Stimulated activated CD4-positive, alpha-beta T cell treated with anti-CD3 and anti-CD28 coated beads, Interleukin-2, amount 100 ng/mL, for 48 hours (primary cell): Measurements from ENCODE around the gene GRB7.
A peak's percentile ranks its signal among the peaks of the same experiment; 100 is the strongest.
"Not testable (repeated sequence)": the region's sequence is repeated elsewhere in the genome, so short reads cannot be mapped to it uniquely, and the experiment has no call there.

Experiments used
- DNase-seq, 2 donors: peaks; one replicate each; pipeline ENCODE4 v3.0.0-alpha.2; 2020

GRB7 gene

GRCh38 chr17:39709998-39710964, 27.5 kb upstream of the GRB7 start:
- no peak for DNase-seq

DNA sequence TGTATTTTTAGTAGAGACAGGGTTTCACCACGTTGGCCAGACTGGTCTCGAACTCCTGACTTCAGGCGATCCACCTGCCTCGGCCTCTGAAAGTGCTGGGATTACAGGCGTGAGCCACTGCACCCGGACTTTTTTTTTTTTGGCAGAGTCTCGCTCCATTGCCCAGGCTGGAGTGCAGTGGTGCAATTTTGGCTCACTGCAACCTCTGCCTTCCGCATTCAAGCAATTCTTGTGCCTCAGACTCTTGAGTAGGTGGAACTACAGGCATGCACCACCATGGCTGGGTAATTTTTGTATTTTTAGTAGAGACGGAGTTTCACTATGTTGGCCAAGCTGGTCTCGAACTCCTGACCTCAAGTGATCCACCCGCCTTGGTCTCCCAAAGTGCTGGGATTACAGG, 26.7 kb upstream of the GRB7 start:
- DNase-seq, result not testable (repeated sequence)

DNA sequence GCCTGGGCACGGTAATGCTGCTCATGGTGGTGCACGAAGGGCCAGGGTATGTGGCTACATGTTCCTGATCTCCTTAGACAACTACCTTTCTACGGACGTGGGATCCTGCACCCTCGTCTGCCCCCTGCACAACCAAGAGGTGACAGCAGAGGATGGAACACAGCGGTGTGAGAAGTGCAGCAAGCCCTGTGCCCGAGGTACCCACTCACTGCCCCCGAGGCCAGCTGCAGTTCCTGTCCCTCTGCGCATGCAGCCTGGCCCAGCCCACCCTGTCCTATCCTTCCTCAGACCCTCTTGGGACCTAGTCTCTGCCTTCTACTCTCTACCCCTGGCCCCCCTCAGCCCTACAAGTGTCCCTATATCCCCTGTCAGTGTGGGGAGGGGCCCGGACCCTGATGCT, 25.9 kb upstream of the GRB7 start:
- DNase-seq, result no peak

- DNase-seq, result no peak
These were observed 23.5 kb upstream of the GRB7 start for GRCh38 chr17:39714234-39714633.

GRCh38 chr17:39715375-39716072, 22.2 kb upstream of the GRB7 start:
- DNase-seq, result no peak

GRCh38 chr17:39716073-39716818, 21.5 kb upstream of the GRB7 start:
- no peak for DNase-seq

GRCh38 chr17:39716879-39717536, 20.7 kb upstream of the GRB7 start:
- no peak for DNase-seq

DNA sequence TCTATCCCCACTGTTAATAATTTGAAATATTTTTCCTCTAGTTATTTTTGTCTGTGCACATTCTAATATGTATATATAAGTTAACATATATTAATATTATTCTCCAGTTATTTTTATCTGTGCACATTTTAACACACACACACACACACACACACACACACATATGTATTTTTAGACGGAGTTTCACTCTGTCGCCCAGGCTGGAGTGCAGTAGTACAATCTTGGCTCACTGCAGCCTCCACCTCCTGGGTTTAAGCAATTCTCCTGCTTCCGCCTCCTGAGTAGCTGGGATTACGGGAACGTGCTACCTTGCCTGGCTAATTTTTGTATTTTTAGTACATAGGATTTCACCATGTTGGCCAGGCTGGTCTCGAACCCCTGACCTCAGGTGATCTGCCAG, 20.1 kb upstream of the GRB7 start:
- no peak for DNase-seq

DNA sequence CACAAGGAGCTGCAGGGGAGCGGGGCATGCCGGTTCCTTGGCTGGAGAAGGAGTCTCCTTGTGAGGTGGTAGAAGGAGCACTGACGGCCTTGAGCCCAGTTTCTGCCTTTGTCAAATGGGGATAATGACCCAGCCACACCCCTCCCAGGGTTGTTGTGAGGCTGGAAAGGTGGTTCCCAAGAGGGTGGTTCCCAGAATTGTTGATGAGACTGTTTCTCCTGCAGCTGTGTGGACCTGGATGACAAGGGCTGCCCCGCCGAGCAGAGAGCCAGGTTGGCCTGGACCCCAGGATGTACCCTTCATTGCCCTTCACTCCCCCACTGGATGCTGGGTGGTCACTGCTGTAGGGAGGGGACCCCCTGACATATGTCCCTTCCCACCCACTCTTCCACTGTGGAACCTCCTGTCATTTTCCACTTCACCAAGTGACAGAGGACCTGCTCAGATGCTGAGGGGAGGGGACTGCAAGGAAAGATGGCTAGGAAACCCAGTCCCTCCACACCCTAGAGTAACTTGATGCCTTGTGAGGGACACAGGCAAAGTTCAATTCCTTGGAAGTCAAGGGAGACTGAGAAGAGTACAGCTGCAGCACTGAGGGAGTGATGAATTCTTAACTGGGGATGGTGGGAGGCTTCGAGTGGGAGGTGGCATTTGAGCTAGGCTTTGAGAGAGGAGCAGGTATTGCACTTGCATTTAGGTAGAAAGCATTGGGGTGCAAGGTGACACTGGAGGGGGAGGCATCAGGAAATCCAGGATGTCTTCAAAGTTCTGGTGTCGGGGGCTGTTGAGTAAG, 18.0 kb upstream of the GRB7 start:
- DNase-seq, result no peak

GRCh38 chr17:39722104-39722503, 15.6 kb upstream of the GRB7 start:
- no peak for DNase-seq

- no peak for DNase-seq
These were observed 14.5 kb upstream of the GRB7 start for GRCh38 chr17:39722965-39723848.

- no peak for DNase-seq
These were observed 13.0 kb upstream of the GRB7 start for GRCh38 chr17:39724731-39725130.

DNA sequence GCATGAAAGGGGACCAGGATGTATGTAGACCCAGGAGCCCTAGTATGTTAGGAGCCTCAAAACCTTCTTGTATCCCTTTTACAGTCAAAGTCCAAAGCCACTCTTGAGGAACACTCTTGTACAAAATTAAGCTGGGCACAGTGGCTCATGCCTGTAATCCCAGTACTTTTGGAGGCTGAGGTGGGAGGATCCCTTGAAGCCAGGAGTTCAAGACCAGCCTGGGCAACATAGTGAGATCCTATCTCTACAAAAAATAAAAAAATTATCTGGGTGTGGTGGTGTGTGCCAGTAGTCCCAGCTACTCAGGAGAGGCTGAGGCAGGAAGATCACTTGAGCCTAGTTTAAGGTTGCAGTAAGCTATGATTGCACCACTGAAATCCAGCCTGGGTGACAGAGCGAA, 11.8 kb upstream of the GRB7 start:
- DNase-seq, result not testable (repeated sequence)

GRCh38 chr17:39726617-39727016, 11.1 kb upstream of the GRB7 start:
- no peak for DNase-seq

- DNase-seq, result no peak
These were observed 10.2 kb upstream of the GRB7 start for GRCh38 chr17:39727556-39727955.

GRCh38 chr17:39729280-39729851, 8.4 kb upstream of the GRB7 start:
- no peak for DNase-seq

DNA sequence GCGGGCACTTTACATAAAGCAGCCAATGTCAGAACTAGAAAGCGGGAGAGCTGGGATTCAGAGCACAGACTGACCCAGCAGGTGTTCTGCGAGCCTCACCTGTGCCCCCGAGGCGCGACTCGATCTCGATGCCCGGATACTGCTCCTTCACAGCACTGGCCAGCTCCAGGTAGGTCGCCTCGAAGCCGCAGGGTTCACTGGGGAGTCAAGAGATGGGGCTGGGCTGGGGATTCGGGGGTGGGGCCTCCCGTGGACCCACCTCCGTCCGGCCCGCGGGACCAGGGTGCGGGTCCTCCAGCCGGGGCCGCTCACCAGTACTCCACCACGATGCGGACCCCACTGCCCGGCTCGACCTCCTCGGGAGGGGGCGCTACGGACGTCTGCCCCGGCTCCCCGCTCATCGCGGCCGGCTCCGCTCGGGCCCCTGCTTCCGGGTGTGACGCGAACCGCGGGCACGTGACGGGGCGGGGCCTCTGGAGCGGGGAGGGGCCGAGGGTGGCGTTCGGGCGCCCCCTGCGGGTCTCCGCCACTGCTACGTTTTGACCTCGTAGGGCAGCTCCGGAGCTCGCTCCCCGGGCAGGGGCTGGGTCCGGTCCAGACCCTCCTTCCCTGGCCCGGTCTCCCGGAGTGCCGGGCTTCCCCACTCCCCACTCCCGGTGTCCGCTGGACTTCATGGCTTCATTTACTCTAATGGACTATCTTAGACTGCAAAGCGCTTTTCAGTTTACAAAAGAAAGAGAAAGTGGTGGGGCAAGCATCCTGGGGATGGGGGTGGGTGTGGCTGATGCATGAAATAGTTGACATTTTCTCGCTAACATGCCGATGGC, 7.4 kb upstream of the GRB7 start, which contains the start of gene MIEN1:
TSS of gene MIEN1 (minus strand) at position 438 of the 827 bp plus-strand sequence. CDS start at position 401, 37 bp downstream.
- peak; percentile 96 to 97 for DNase-seq

GRCh38 chr17:39732586-39732985, 5.2 kb upstream of the GRB7 start:
- no peak for DNase-seq

- DNase-seq, result no peak
These were observed 1.9 kb upstream of the GRB7 start for GRCh38 chr17:39735882-39736281.
